IMR-90 (cell line): Measurements from ENCODE around the gene KRTAP5-6. TPM values are rescaled to one million over a fixed set of nuclear protein-coding genes. Genes with fewer than 3 reads are reported as not detected.

Experiments used
- ATAC-seq: fragments of 200-7000 bp; cut with Tn5 transposase; 2 replicates; pipeline ENCODE4 v1.9.1; 2020; ENCODE audit warnings: low read depth, mild to moderate bottlenecking, moderate library complexity
- BruUV-seq: library from RNA; stranded (reverse); fragments of 400-500 nt; replicated peaks from 2 replicates; lab custom pipeline; 2021; lab: Mats Ljungman, UMichigan
- CTCF ChIA-PET: fragments of 300-600 bp; formaldehyde crosslinking; extraction: SDS; loops from one replicate; lab custom pipeline; 2021; ENCODE audit warnings: antibody characterized with exemption; lab: Yijun Ruan, JAX
- POLR2A ChIA-PET: fragments of 300-600 bp; sonication (Branson Sonifier 250); formaldehyde crosslinking; loops from one replicate; lab custom pipeline; 2022; ENCODE audit warnings: antibody characterized with exemption; ENCODE audit not compliant: unreplicated experiment; lab: Charles Lee
- DNase-seq: peaks from one replicate; pipeline ENCODE4 v3.0.0; 2013
- H2AFZ ChIP-seq: replicated peaks from 2 replicates; pipeline ENCODE3; 2013; ENCODE audit warnings: low read length, mild to moderate bottlenecking; ENCODE audit not compliant: poor library complexity
- H2AK5ac ChIP-seq: 2 replicates; pipeline ENCODE4 v1.6.1; 2013; ENCODE audit warnings: low read depth, low read length, inconsistent platforms
- H2AK9ac ChIP-seq: replicated peaks from 2 replicates; pipeline ENCODE3; 2013; ENCODE audit warnings: mild to moderate bottlenecking, low read depth, low read length, moderate library complexity; ENCODE audit not compliant: poor library complexity
- H2BK120ac ChIP-seq: 2 replicates; pipeline ENCODE4 v1.6.1; 2013; ENCODE audit warnings: low read depth, low read length, inconsistent platforms
- H2BK15ac ChIP-seq: 3 replicates; pipeline ENCODE4 v1.6.1; 2013; ENCODE audit warnings: low read depth, low read length, inconsistent platforms
- H2BK20ac ChIP-seq: 2 replicates; pipeline ENCODE4 v1.6.1; 2013; ENCODE audit warnings: low read depth, mild to moderate bottlenecking, inconsistent platforms, low read length, moderate library complexity
- H2BK5ac ChIP-seq: 2 replicates; pipeline ENCODE4 v1.6.1; 2013; ENCODE audit warnings: mild to moderate bottlenecking, low read depth, low read length, inconsistent platforms; ENCODE audit not compliant: poor library complexity, severe bottlenecking
- H3K14ac ChIP-seq: replicated peaks from 2 replicates; pipeline ENCODE4 v1.6.1; 2013; ENCODE audit warnings: low read depth, low read length, inconsistent platforms
- H3K18ac ChIP-seq: 2 replicates; pipeline ENCODE4 v1.6.1; 2013; ENCODE audit warnings: low read depth, low read length, control low read depth
- H3K23ac ChIP-seq: 2 replicates; pipeline ENCODE4 v1.6.1; 2013; ENCODE audit warnings: low read depth, low read length, inconsistent platforms
- H3K27ac ChIP-seq: 2 replicates; pipeline ENCODE4 v1.5.1; 2013; ENCODE audit warnings: mild to moderate bottlenecking, control low read depth, low read length; ENCODE audit not compliant: insufficient read depth
- H3K27me3 ChIP-seq: 2 replicates; pipeline ENCODE4 v1.6.1; 2013; ENCODE audit warnings: low read length; ENCODE audit not compliant: control insufficient read depth, insufficient read depth
- H3K36me3 ChIP-seq: 2 replicates; pipeline ENCODE4 v1.6.1; 2013; ENCODE audit warnings: low read length, mixed read lengths; ENCODE audit not compliant: control insufficient read depth, insufficient read depth
- H3K4ac ChIP-seq: 2 replicates; pipeline ENCODE4 v1.6.1; 2013; ENCODE audit warnings: low read depth, low read length, inconsistent platforms
- H3K4me1 ChIP-seq: 2 replicates; pipeline ENCODE4 v1.6.1; 2013; ENCODE audit warnings: low read length, mixed read lengths; ENCODE audit not compliant: control insufficient read depth, insufficient read depth
- H3K4me2 ChIP-seq: 2 replicates; pipeline ENCODE4 v1.6.1; 2013; ENCODE audit warnings: low read depth, mild to moderate bottlenecking, control low read depth, low read length, moderate library complexity
- H3K4me3 ChIP-seq: 2 replicates; pipeline ENCODE4 v1.5.1; 2013; ENCODE audit warnings: low read depth, mild to moderate bottlenecking, control low read depth, low read length, moderate library complexity; ENCODE audit not compliant: insufficient read depth
- H3K56ac ChIP-seq: 2 replicates; pipeline ENCODE4 v1.6.1; 2013; ENCODE audit warnings: low read length, inconsistent platforms; ENCODE audit not compliant: insufficient read depth; ENCODE audit errors: extremely low read depth
- H3K79me1 ChIP-seq, 2 experiments: 2 replicates each; pipeline ENCODE4 v1.6.1; 2013; ENCODE audit warnings: low read length in 2 of 2, inconsistent platforms in 1 of 2, low read depth in 1 of 2
- H3K9ac ChIP-seq: 2 replicates; pipeline ENCODE4 v1.6.1; 2013; ENCODE audit warnings: low read depth, low read length, control low read depth
- H3K9me1 ChIP-seq: 2 replicates; pipeline ENCODE4 v1.6.1; 2013; ENCODE audit warnings: low read length, inconsistent platforms; ENCODE audit not compliant: insufficient read depth
- H3K9me3 ChIP-seq: 2 replicates; pipeline ENCODE4 v1.6.1; 2013; ENCODE audit warnings: low read length; ENCODE audit not compliant: control insufficient read depth, insufficient read depth
- H4K20me1 ChIP-seq: 2 replicates; pipeline ENCODE4 v1.6.1; 2013; ENCODE audit warnings: low read length, inconsistent platforms; ENCODE audit not compliant: insufficient read depth
- H4K5ac ChIP-seq: 2 replicates; pipeline ENCODE4 v1.6.1; 2013; ENCODE audit warnings: mild to moderate bottlenecking, low read depth, low read length, control low read depth
- H4K8ac ChIP-seq, 2 experiments: 2 replicates each; pipeline ENCODE4 v1.6.1; 2013; ENCODE audit warnings: low read depth in 2 of 2, low read length in 2 of 2, control low read depth in 1 of 2, inconsistent platforms in 1 of 2
- H4K91ac ChIP-seq: 2 replicates; pipeline ENCODE4 v1.6.1; 2013; ENCODE audit warnings: low read depth, low read length, inconsistent platforms; ENCODE audit not compliant: insufficient read depth
- BHLHE40 ChIP-seq: fragments of 150-350 bp; IDR thresholded peaks from 2 replicates; pipeline ENCODE4 v1.6.1; 2016; ENCODE audit warnings: mild to moderate bottlenecking, low read depth, low read length
- CEBPB ChIP-seq: IDR thresholded peaks from 2 replicates; pipeline ENCODE4 v1.6.1; 2012; ENCODE audit warnings: low read depth, low read length, improper control_type of control experiment
- CHD1 ChIP-seq: IDR thresholded peaks from 2 replicates; pipeline ENCODE4 v1.6.1; 2012; ENCODE audit warnings: low read depth, low read length, improper control_type of control experiment
- ELK1 ChIP-seq: fragments of 150-350 bp; IDR thresholded peaks from 2 replicates; pipeline ENCODE4 v1.6.1; 2016; ENCODE audit warnings: low read depth, mild to moderate bottlenecking, low read length, moderate library complexity, borderline replicate concordance
- FOS ChIP-seq: fragments of 150-350 bp; IDR thresholded peaks from 2 replicates; pipeline ENCODE4 v1.6.1; 2016; ENCODE audit warnings: low read depth, low read length
- MAZ ChIP-seq: IDR thresholded peaks from 2 replicates; pipeline ENCODE4 v1.6.1; 2012; ENCODE audit warnings: low read depth, mild to moderate bottlenecking, low read length, improper control_type of control experiment, moderate library complexity, borderline replicate concordance
- MXI1 ChIP-seq: IDR thresholded peaks from 2 replicates; pipeline ENCODE4 v1.6.1; 2012; ENCODE audit warnings: low read depth, mild to moderate bottlenecking, low read length, moderate library complexity, borderline replicate concordance
- NFE2L2 ChIP-seq: fragments of 150-350 bp; IDR thresholded peaks from 2 replicates; pipeline ENCODE4 v1.6.1; 2016; ENCODE audit warnings: low read depth, mild to moderate bottlenecking, low read length
- POLR2A ChIP-seq: IDR thresholded peaks from 2 replicates; pipeline ENCODE4 v1.6.1; 2012; ENCODE audit warnings: mild to moderate bottlenecking, low read depth, low read length
- RAD21 ChIP-seq: IDR thresholded peaks from 2 replicates; pipeline ENCODE4 v1.6.1; 2012; ENCODE audit warnings: low read length, improper control_type of control experiment
- RCOR1 ChIP-seq: IDR thresholded peaks from 2 replicates; pipeline ENCODE4 v1.6.1; 2012; ENCODE audit warnings: mild to moderate bottlenecking, low read length, improper control_type of control experiment; ENCODE audit not compliant: insufficient replicate concordance
- SMC3 ChIP-seq: fragments of 150-350 bp; IDR thresholded peaks from 2 replicates; pipeline ENCODE4 v1.6.1; 2016; ENCODE audit warnings: low read depth, mild to moderate bottlenecking, antibody characterized with exemption, low read length, moderate library complexity
- WGBS, 2 experiments: methylation state at CpG; one replicate each; pipeline versions ENCODE4 v1.1.5 to v1.1.7; 2013; ENCODE audit warnings: missing lambda C conversion rate in 2 of 2; ENCODE audit not compliant: insufficient read length in 1 of 2; ENCODE audit errors: extremely low coverage in 2 of 2; 5-methylcytosine and 5-hydroxymethylcytosine counted together
- dilution Hi-C: fragments of 300-500 bp; cut with HindIII; formaldehyde crosslinking; loops from one replicate; pipeline ENCODE4 v1.14.3; 2018; ENCODE audit warnings: low sequenced_read_pairs; ENCODE audit not compliant: unreplicated experiment
- in situ Hi-C: fragments of 300-500 bp; cut with MboI; formaldehyde crosslinking; loops from 3 replicates; pipeline ENCODE4 v1.14.3; 2019; ENCODE audit warnings: low sequenced_read_pairs, inconsistent platforms, mixed read lengths
- intact Hi-C: fragments of 100-400 bp; cut with micrococcal nuclease; formaldehyde crosslinking; loops from 2 replicates; pipeline ENCODE4 v1.10.0; 2022
- polyA plus RNA-seq, 3 experiments: library from polyadenylated mRNA; depleted of rRNA; stranded (reverse); fragments of >200 nt; gene quantifications; 2 replicates each; pipeline ENCODE4 v1.2.3, GENCODE V29; 2012; ENCODE audit warnings: low replicate concordance in 1 of 3
- total RNA-seq: library from RNA; depleted of rRNA; stranded (reverse); fragments of >200 nt; gene quantifications from 2 replicates; pipeline ENCODE4 v1.2.3, GENCODE V29; 2012
- TF ChIP-seq, protein P1 (sequence below): conservative IDR thresholded peaks from 2 replicates; pipeline ENCODE4 v1.5.1; 2012; ENCODE audit warnings: mild to moderate bottlenecking, low read depth, low read length, improper control_type of control experiment
- TF ChIP-seq, protein P2 (sequence below): fragments of 150-350 bp; IDR thresholded peaks from 2 replicates; pipeline ENCODE4 v1.6.1; 2017; ENCODE audit warnings: mild to moderate bottlenecking, antibody characterized with exemption, low read length, low read depth

KRTAP5-6 gene
- total and polyA plus RNA-seq, 2 of the 4 experiments (the other 2 are of a cell fraction), result not detected

DNA sequence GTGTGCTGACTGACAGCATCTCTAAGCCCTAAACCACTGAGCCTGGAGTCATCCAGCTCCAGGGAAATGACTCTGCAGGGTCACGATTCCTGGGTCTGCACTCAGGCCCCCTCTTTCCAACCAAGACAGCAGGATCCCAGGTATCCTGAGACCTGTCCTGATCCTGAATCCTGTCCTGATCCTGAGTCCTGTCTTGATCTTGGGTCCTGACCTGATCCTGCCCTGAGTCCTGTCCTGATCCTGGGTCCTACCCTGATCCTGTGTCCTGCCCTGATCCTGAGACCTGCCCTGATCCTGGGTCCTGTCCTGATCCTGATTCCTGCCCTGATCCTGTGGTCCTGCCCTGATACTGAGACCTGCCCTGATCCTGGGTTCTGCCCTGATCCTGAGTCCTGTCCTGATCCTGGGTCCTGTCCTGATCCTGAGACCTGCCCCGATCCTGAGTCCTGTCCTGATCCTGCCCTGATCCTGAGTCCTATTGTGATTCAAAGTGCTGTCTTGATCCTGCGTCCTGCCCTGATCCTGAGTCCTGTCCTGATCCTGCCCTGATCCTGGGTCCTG lies 1.4 kb upstream of the KRTAP5-6 start:
- dilution Hi-C loops, result no loop called here
- Histone ChIP-seq H3K9ac (no peak overlapping the region), H3K18ac (no peak overlapping the region), H3K36me3 (no peaks in the 10 kb centered on the region), H4K20me1 (no peaks in the 10 kb centered on the region), H2BK20ac (no peak overlapping the region), H3K9me3 (no peaks in the 10 kb centered on the region; the same call in 1 of the 2 replicates), H2AK9ac (no peak overlapping the region), H3K56ac (no peak overlapping the region), H3K79me1 (no peaks in the 10 kb centered on the region), H3K23ac (no peak overlapping the region), H2AK5ac (peak overlapping the region; percentile 39; the same call in 1 of the 2 replicates), H2AFZ (no peak overlapping the region), H2BK15ac (no peak overlapping the region), H2BK120ac (no peak overlapping the region), H2BK5ac (no peak overlapping the region), H3K9me1 (no peaks in the 10 kb centered on the region), H4K8ac (no peak overlapping the region), H4K5ac (no peak overlapping the region), H3K27me3 (peaks cover 56% of the 10 kb centered on the region), H4K91ac (no peak overlapping the region), H3K14ac (no peak overlapping the region), H3K27ac (no peak overlapping the region), H3K4ac (no peak overlapping the region), H3K4me1 (peaks cover 1% of the 10 kb centered on the region; the same call in 1 of the 2 replicates), H3K4me3 (no peak overlapping the region), H3K4me2 (no peak overlapping the region)
- DNase-seq (no peak), ATAC-seq (no peak)
- intact Hi-C loops, result no loop called here
- BruUV-seq, result no TSS peak
- ChIA-PET POLR2A (no interaction called here), CTCF (interaction anchor here (3.2 kb wide), 1 partner anchor 138 kb away, joined by 54 read pairs; the partner anchor contains the start of gene SYT8)
- in situ Hi-C loops, result loop anchor here (5.0 kb wide), 2 partner anchors 127 to 457 kb away; no protein-coding TSS in a partner anchor
- 89% methylated on average over 3 of the region's 3 CpGs; no CpG with 5 or more reads in 1 of the 2 experiments for WGBS, 2 experiments
- TF ChIP-seq RAD21 (no peak), ELK1 (no peak), POLR2A (no peak), CEBPB (no peak), SMC3 (no peak), RCOR1 (no peak), CHD1 (no peak), BHLHE40 (no peak), MAZ (no peak), FOS (no peak), NFE2L2 (no peak), MXI1 (no peak)
- TF ChIP-seq, protein P1, sequence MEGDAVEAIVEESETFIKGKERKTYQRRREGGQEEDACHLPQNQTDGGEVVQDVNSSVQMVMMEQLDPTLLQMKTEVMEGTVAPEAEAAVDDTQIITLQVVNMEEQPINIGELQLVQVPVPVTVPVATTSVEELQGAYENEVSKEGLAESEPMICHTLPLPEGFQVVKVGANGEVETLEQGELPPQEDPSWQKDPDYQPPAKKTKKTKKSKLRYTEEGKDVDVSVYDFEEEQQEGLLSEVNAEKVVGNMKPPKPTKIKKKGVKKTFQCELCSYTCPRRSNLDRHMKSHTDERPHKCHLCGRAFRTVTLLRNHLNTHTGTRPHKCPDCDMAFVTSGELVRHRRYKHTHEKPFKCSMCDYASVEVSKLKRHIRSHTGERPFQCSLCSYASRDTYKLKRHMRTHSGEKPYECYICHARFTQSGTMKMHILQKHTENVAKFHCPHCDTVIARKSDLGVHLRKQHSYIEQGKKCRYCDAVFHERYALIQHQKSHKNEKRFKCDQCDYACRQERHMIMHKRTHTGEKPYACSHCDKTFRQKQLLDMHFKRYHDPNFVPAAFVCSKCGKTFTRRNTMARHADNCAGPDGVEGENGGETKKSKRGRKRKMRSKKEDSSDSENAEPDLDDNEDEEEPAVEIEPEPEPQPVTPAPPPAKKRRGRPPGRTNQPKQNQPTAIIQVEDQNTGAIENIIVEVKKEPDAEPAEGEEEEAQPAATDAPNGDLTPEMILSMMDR, result no peak
- TF ChIP-seq, protein P2, sequence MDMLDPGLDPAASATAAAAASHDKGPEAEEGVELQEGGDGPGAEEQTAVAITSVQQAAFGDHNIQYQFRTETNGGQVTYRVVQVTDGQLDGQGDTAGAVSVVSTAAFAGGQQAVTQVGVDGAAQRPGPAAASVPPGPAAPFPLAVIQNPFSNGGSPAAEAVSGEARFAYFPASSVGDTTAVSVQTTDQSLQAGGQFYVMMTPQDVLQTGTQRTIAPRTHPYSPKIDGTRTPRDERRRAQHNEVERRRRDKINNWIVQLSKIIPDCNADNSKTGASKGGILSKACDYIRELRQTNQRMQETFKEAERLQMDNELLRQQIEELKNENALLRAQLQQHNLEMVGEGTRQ, result no peak
